Liver (tissue), 3 donors: ENCODE results near the gene NTHL1.

ENCODE experiments used
- CTCF ChIP-seq: fragments of 150-350 bp; IDR thresholded peaks from 2 replicates; pipeline ENCODE4 v1.5.1; 2017; ENCODE audit warnings: improper control_type of control experiment, low read depth, low read length; ENCODE audit not compliant: missing input control
- SP1 ChIP-seq: IDR thresholded peaks from 2 replicates; pipeline ENCODE4 v1.6.1; 2018; ENCODE audit warnings: antibody characterized with exemption, mild to moderate bottlenecking
- TF ChIP-seq, protein P1 (sequence below): IDR thresholded peaks from 2 replicates; pipeline ENCODE4 v1.6.1; 2016; ENCODE audit warnings: antibody characterized with exemption
- donor health status: healthy.
- donor health status: healthy.

GRCh38 chr16:2025878-2026460 is 21.7 kb downstream of the NTHL1 start:
- TF ChIP-seq, protein P1, sequence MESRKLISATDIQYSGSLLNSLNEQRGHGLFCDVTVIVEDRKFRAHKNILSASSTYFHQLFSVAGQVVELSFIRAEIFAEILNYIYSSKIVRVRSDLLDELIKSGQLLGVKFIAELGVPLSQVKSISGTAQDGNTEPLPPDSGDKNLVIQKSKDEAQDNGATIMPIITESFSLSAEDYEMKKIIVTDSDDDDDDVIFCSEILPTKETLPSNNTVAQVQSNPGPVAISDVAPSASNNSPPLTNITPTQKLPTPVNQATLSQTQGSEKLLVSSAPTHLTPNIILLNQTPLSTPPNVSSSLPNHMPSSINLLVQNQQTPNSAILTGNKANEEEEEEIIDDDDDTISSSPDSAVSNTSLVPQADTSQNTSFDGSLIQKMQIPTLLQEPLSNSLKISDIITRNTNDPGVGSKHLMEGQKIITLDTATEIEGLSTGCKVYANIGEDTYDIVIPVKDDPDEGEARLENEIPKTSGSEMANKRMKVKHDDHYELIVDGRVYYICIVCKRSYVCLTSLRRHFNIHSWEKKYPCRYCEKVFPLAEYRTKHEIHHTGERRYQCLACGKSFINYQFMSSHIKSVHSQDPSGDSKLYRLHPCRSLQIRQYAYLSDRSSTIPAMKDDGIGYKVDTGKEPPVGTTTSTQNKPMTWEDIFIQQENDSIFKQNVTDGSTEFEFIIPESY: no peak
- TF ChIP-seq CTCF (no peak), SP1 (no peak)
